H4 (cell line): ENCODE data around the gene ZSWIM9. TPM values are rescaled to one million over a fixed set of nuclear protein-coding genes. Genes with fewer than 3 reads are reported as not detected.

Experiments
- DNase-seq: peaks from one replicate; pipeline ENCODE4 v3.0.0-alpha.2; 2015; ENCODE audit warnings: low spot score
- total RNA-seq: library from RNA; depleted of rRNA; stranded (reverse); fragments of >200 nt; shearing (Covaris generic); gene quantifications from 2 replicates; pipeline ENCODE4 v1.2.3, GENCODE V29; 2014

The ZSWIM9 gene
- total RNA-seq, 1 experiment from 2014 or later = 0.54 TPM

DNA sequence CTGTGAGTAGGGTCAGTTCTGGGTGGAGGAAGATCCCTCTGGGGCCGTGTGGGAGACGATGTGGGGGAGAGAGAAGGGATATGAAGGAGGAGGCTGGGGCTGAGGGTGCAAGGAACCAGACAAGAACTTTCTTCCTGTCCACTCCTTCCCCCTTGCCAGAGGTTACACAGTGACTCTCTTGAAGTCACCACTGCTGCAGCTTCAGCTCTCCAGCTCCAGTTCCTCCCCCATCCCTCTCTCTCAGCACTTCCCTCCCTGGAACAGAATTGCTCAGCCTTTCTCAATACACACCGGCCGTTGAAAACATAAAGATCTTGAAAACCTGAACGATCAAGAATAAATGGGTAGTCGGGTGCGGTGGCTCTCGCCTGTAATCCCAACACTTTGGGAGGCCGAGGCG, 5.1 kb downstream of the ZSWIM9 start:
- DNase-seq = no peak

- DNase-seq = no peak
Measured at GRCh38 chr19:48176226-48176625, 5.7 kb downstream of the ZSWIM9 start.

DNA sequence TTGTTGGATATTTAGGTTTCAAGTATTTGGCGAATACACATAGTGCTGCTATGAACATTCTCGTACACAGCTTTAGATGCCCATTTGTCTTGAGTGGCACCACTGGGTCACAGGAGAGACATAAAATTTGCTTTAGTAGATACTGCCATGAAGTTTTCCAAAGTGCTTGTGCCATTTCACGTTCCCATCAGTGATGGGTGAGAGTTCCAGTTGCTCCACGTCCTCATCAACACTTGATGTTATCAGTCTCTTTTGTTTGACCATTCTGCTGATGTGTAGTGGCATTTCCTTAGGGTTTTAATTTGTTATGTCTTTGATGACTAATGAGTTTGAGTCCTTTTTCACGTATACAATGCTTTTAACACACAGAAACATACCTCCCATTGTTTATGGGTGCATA, 11.0 kb downstream of the ZSWIM9 start:
- DNase-seq = no peak

- no peak for DNase-seq
Measured at GRCh38 chr19:48182434-48182833, 12.0 kb downstream of the ZSWIM9 start.

DNA sequence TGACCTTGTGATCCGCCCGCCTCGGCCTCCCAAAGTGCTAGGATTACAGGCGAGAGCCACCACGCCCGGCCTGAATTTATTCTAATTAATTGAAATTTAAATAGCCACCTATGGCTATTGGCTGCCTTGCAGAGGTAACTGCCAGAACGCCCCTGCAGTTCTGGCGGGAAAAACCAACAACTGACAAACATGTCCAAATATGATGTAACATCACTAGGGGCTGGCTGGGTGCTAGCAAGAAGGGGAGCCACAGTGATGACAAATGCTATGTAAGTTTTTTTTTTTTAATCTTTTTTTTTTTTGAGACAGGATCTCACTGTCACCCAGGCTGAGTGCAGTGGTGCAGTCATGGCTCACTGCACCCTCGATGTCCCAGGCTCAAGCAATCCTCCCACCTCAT, 12.9 kb downstream of the ZSWIM9 start:
- DNase-seq = no peak

- no peak for DNase-seq
Measured at GRCh38 chr19:48186015-48186414, 15.5 kb downstream of the ZSWIM9 start.

DNA sequence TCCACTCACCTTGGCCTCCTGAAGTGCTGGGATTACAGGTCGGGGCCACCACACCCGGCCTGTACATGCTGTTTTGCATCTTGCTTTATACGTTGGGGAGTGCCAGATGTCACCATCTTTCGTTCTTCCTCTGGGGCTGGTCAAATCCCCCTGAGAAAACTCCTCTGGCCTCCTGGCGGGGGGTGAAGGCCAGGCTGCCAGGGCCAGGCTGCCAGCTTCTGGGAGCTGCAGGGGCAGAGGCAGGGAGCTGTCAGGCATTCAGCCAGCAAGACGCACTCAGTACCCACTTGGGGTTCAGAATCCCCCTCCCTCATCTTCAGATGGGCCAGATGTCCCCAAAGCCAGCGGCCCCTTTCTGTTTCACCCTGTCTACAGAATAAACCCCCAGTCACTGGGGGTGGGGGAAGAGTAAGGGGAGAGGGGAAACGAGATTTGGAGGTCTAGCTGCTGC, 16.1 kb downstream of the ZSWIM9 start:
- no peak for DNase-seq

GRCh38 chr19:48190288-48190884, 19.9 kb downstream of the ZSWIM9 start:
- DNase-seq = peak; percentile 51

DNA sequence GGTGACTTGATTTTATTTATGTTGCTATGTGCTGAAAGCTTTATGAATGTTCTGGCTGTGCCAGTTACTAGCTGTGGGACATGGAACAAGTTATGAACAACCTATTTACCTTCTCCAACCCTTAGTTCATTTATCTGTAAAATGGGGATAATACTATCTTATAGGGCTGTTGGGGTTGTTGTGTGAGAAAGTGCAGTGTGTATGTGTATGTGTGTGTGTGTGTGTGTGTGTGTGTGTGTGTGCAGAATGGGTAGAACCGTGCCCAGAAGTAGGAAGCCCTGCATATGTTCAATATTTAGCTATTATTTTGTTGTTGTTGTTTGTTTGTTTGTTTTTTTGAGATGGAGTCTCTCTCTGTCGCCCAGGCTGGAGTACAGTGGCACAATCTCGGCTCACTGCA, 20.4 kb downstream of the ZSWIM9 start:
- DNase-seq = no peak

DNA sequence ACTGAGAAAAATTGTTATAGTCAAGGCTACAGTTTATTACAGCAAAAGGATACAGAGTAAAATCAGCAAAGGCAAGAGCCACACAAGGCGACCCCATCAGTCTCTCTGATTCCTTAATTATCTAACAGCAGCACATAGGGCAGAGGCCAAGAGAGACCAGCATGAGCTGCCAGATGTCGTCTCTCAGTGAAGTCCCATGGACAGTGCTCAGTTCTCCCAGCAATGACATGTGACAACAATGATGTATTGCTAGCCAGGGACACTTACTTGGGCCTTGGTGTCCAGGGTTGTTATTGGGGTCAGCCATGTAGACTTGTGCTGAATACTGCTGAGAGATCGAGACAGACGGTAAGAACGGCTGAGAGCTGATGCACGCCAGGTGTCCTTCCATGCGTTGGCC, 22.3 kb downstream of the ZSWIM9 start:
- DNase-seq = no peak

- no peak for DNase-seq
Measured at GRCh38 chr19:48194041-48194843, 23.8 kb downstream of the ZSWIM9 start.

- no peak for DNase-seq
Measured at GRCh38 chr19:48194844-48195830, 24.7 kb downstream of the ZSWIM9 start.

DNA sequence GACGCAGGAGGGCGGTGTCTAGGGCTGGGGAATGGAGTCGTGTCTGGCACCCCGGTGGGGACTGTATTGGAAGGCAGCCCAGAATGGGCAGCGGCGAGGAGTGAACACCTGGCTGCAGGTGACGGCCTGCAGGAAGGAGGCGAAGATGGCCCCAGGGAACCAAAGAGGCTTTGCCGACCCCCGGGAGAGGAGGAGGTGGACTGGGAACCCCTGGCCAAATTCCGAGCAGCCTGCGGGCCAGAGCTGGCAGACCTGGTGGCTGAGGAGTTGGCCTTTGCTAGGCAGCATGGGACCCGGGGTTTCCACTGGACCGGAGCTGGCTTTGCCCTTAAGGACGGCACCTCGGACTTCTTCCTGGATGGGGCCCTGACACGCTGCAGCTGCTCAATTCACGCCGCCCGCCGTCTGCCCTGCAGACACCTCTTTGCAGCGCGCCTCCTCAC, 25.9 kb downstream of the ZSWIM9 start:
- DNase-seq = no peak

GRCh38 chr19:48196933-48197665, 26.6 kb downstream of the ZSWIM9 start:
- no peak for DNase-seq

DNA sequence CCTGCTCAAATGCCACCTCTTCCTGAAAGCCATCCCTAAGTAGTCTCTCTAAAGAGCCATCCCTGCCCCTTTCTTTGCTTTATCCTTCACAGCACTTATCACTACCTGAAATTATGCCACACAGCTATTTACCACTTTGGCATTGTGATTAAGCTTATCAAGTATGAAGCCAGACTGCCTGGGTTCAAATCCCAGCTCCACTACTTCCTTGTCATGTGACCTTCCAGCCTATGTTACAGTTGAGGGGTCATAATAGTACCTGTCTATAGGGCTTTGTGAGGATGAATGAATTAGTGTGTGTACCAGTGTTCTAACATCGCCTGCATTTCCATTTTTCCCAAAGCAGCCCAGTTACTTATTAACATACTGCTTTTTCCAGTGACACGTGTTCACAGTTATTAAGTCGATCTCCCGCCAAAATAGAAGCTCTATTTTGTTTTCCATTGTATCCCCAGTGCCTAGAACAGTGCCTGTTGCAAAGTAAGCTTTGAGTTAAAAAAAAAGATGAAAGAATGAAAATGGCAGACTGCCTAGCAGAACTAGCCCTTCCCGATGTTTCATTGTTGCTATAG, 32.8 kb downstream of the ZSWIM9 start:
- no peak for DNase-seq

DNA sequence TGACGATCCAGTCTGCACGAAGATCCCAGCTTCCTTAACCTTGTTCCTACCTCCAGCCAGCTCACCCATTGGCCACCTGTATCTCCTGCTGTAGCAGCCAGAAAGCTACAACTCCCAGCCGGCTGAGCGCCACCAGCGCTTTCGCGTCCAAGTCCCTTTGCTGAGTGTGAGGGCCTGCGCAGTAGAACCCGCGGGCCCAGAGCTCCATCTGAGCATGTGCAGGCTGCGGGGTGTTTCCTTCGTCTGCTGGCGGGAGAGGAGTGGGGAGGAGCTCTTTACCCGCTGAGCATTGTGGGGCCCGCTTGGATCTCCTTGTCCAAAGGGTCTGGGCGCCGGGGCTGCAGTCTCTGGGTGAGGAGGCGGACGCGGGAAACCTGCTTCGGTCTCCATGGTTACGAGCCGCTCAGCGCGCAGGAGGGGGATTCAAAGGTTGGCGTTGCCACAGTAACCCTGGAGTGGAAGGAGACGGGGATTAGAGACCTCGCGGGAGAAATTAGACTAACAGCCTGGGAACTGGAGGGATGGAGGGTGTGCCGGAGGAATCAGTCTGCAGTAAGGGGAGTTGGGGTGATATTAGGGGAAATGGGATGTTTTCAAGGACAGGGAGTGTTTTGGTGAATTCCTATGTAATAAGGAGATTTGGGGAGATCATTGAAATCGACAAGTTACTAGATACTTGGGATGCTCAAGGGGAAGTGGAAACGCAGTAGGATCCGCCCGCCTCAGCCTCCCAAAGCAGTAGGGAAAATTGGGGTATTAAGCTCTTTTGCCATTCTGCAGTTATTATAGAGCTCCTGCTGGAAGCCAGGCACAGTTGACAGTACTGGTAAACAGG, 33.5 kb downstream of the ZSWIM9 start:
- DNase-seq = peak; percentile 99

DNA sequence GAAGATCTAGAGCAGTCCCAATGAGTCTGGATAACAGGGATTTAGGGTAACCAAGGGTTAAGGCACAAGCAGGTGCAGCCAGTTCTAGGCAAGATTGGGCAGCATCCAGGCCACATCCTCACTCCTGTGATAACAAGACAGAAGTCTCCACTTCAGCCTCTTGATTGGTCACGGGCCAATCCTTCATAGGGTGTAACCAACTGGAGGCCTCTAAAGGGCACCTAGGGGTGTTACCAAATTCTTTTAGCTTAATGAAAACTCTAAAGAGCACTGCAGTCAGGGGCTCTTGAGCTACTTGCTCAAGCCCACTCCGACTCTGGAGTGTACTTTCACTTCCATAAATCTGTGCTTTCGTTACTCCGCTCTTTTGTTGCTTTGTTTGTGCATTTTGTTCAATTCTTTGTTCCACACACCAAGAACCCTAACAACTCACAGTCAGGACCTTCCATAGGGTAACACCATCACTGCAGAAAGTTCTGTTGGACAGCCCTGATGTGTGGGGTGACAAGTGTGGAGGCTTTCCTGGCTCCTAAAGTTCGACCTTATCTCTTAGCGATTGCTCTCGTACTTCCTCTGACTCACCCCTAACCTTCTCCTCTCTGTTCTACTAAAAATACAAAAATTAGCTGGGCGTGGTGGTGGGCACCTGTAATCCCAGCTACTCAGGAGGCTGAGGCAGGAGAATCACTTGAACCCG, 36.1 kb downstream of the ZSWIM9 start:
- DNase-seq = no peak

DNA sequence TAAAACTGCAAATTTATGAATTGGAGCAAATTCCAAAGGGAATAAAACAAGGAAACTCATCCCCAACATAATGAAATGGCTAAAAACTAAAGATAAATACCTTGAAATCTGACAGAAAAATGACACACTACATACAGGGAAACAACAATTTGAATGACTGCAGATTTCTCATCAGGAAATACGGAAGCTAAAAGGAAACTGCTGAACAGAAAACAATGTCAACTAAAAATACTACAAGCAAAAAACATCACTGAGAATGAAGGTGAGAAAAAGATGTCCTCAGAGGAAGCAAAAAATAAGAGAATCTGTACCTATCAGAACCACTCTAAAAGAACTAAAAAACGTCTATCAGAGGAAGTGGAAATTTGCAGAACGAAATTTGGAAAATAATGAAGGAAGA, 39.5 kb downstream of the ZSWIM9 start:
- no peak for DNase-seq

GRCh38 chr19:48213959-48214358, 43.5 kb downstream of the ZSWIM9 start:
- no peak for DNase-seq

GRCh38 chr19:48216933-48217332, 46.5 kb downstream of the ZSWIM9 start:
- no peak for DNase-seq
